Upper lobe of left lung (tissue), 4 donors: ENCODE results near the gene CENPX.

Source experiments
- CTCF ChIP-seq, 6 experiments: fragments of 450-650 bp in 4 of 6; fragments of 200-600 bp in 2 of 6; sonication (generic) in 2 of 6; IDR thresholded peaks; one replicate each; pipeline ENCODE4 v1.5.1; 2016 to 2019; ENCODE audit warnings: antibody characterized with exemption in 6 of 6
- EP300 ChIP-seq, 4 donors: sonication (generic); formaldehyde crosslinking; IDR thresholded peaks; one replicate each; pipeline ENCODE4 v1.5.1; 2017; ENCODE audit warnings: antibody characterized with exemption in 4 of 4, control low read depth in 2 of 4
- POLR2AphosphoS5 ChIP-seq, 2 donors: sonication (generic); formaldehyde crosslinking; IDR thresholded peaks; one replicate each; pipeline ENCODE4 v1.5.1; 2017; ENCODE audit warnings: antibody characterized with exemption in 2 of 2

- TF ChIP-seq CTCF (IDR thresholded peaks at IDR 0.05), result no peak
- no peak for TF ChIP-seq EP300 (IDR thresholded peaks at IDR 0.05)
- no peak for TF ChIP-seq POLR2AphosphoS5 (IDR thresholded peaks at IDR 0.05)
Measured at GRCh38 chr17:82049521-82049971, 26.9 kb upstream of the CENPX start.
